Astrocyte (in vitro differentiated cells and primary cell): ENCODE measurements around the gene CHST11.

Experiments
- CTCF ChIP-seq: IDR thresholded peaks from 2 replicates; pipeline ENCODE4 v1.5.1; 2011; ENCODE audit warnings: low read depth, mild to moderate bottlenecking, inconsistent platforms, low read length, moderate library complexity; ENCODE audit not compliant: insufficient read depth
- EZH2 ChIP-seq: IDR thresholded peaks from 2 replicates; pipeline ENCODE4 v1.6.1; 2012; ENCODE audit warnings: mild to moderate bottlenecking, low read length, inconsistent platforms; ENCODE audit not compliant: insufficient read depth

- TF ChIP-seq CTCF (no peak), EZH2 (no peak)
Measured at GRCh38 chr12:104736307-104736706, 279.6 kb downstream of the CHST11 start.
